ENCODE results near the gene PAM16.

The PAM16 gene

GRCh38 chr16:4383591-4384444 is 32.7 kb upstream of the PAM16 start:
- no peak for DNase-seq

- no peak for DNase-seq
Observed at GRCh38 chr16:4382795-4383357, 31.8 kb upstream of the PAM16 start.

GRCh38 chr16:4381935-4382794 is 31.0 kb upstream of the PAM16 start:
- DNase-seq = no peak

- DNase-seq = peak in 9 of 14 donors; percentile 15 to 77 (median 39)
Observed at GRCh38 chr16:4381072-4381934, 30.2 kb upstream of the PAM16 start.

- DNase-seq = no peak
Observed at GRCh38 chr16:4380119-4381063, 29.3 kb upstream of the PAM16 start.

- DNase-seq = no peak
Observed at GRCh38 chr16:4378999-4379690, 28.0 kb upstream of the PAM16 start.

DNA sequence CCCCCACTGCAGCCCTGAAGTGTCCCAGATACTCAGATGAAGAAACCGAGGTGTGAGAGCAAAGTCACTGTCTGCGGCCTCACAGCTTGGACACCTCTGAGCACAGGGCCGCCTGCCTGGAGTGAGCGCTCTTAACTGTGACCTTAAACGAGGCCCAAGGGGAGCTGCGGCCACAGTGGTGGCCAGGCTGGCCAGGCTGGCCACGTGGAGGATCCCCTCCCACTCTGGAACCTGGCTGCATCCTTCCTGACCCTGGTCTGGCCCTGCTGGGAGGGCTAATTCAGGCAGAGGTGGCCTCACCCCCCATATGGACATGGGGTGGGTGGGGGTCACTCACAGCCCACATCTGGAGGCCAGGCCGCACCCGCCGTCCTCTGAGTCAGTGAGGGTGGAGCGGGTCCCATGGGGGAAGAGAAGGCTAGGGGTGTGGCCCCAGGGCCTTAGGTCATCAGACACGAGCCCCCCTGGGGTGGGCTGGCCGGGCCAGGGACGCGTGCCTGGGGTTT is 27.1 kb upstream of the PAM16 start:
- no peak for DNase-seq

DNA sequence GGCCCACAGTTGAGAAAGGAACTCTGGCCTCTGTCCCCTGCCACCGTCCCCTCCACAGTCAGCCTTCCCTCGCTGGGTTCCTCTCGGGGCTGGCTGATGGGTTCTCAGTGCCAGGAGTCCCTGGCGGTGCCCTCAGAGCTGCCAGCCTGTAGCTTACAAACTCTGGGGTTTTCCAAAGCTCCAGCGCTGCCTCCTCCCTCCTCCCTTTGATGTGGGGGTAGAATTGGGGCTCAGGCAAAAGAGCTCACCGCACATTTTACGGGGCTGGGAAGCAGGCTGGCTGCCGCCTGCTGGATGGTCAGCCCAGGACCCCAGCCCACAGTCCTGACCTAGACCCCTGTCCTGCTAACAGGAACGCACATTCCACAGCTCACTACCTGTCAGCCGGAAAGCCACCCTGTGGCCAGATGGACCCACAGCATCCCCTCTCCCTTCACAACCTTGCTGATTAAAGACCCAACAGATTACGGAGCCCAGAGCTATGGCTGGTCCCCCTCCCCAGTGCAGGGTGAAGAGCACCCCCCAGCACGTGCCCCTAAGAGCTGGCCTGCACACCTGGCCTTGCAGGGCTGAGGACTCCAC is 26.5 kb upstream of the PAM16 start:
- peak in 2 of 14 donors; percentile 12 to 17 for DNase-seq

DNA sequence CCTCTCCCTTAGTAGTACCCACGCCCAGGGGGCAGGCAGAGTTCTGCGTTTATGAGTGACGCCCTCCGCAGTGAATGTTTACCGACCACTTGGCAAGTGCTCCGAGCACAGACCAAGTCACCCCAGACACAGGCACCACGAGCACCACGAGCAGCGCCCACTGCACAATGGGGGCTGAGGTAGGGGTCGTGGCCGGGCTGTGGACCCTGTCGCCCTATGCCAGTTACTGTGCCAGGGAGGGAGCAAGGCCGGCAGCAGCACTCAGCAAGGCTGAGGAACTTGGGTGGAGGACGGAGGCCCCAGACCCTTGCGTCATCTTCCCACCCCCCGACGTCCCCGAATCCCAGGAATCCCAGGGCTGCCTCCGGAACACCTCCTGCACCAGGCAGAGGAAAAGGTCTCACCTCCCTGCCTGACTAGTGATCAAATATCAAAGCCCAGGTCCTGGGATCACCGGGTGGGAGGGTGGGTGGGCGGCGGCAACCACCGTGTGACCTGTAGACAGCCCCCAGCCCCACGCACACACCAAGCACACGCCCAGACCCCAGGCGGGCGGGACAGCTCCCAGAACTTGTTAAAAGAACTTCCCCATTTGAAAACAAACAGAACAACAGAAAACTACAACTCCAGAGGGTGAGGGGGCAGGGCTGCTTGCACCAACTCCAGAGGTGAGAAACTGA is 25.9 kb upstream of the PAM16 start:
- no peak for DNase-seq

GRCh38 chr16:4376126-4376892 is 25.2 kb upstream of the PAM16 start:
- DNase-seq = peak in 13 of 14 donors; percentile 29 to 89 (median 73)

DNA sequence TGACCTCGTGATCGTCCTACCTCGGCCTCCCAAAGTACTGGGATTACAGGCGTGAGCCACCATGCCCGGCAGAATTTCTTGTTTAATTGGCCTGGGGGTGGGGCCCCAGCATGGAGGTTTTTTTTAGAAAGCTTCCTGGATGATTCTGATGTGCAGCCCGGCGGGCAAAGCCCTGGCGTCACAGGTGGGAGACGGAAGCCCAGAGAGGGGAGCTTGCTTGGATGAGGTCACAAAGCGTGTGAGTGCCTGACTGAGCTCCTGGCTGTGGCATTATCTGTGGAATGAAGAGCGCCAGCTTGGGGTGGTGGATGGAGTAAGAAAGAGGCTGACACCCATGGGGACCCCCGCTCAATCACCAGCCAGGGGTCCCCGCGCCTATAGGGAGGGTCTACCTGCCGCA is 24.6 kb upstream of the PAM16 start:
- DNase-seq = no peak

- peak in 10 of 14 donors; percentile 16 to 73 (median 54) for DNase-seq
Observed at GRCh38 chr16:4373909-4374742, 23.0 kb upstream of the PAM16 start.

- DNase-seq = peak in 1 of 14 donors; percentile 51
Observed at GRCh38 chr16:4373356-4373908, 22.3 kb upstream of the PAM16 start.

GRCh38 chr16:4372578-4373355 is 21.6 kb upstream of the PAM16 start:
- peak in 6 of 14 donors; percentile 19 to 49 (median 30) for DNase-seq

GRCh38 chr16:4372001-4372577 is 21.0 kb upstream of the PAM16 start:
- DNase-seq = peak in 1 of 14 donors; percentile 48

All from C1 segment of cervical spinal cord (tissue), 14 donors.